ENCODE results near the gene UBL4A.
A peak's percentile ranks its signal among the peaks of the same experiment; 100 is the strongest.
"Not testable (repeated sequence)": the region's sequence is repeated elsewhere in the genome, so short reads cannot be mapped to it uniquely, and the experiment has no call there.

Gene UBL4A

DNA sequence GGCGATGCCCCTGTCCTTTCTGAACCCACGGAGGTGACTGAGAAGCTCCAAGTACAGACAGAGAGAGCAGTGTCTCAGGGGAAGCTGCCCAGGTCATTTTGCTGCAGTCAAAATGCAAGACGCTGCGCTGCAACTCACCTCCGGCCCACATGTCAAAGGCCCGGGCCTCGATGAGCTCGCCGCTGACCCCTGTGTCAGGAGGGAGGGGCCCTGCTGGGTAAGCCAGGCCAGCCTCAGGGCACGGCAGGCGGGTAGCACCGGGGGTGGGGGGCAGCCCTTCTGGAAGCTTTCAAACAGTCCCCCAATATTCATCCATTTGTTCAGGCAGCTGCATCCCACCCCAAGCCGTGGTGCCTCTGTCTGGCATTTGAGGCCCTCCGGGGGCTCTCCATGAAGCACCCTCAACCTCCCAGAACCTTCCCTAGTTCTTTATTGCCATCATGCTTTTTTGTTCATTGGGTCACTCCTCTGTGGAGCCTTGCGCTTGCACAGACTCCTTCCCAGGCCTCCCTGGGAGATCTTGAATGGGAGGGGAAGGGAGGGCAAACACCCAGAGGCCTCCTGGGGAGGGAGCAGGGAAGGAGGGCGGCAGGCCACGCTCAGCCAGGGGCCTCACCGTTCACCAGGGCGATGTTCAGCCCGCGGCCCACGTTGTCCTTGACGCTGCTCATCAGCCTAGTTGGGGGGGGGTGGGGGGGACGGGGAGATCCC, 21.4 kb upstream of the UBL4A start:
- no peak for DNase-seq

- DNase-seq, result no peak
Measured at GRCh38 chrX:154506483-154507332, 20.3 kb upstream of the UBL4A start.

GRCh38 chrX:154505734-154506133, 19.3 kb upstream of the UBL4A start:
- no peak for DNase-seq

GRCh38 chrX:154502989-154503388, 16.6 kb upstream of the UBL4A start:
- no peak for DNase-seq

- DNase-seq, result no peak
Measured at GRCh38 chrX:154502098-154502497, 15.7 kb upstream of the UBL4A start.

- DNase-seq, result not testable (repeated sequence)
Measured at GRCh38 chrX:154501423-154501822, 15.0 kb upstream of the UBL4A start.

DNA sequence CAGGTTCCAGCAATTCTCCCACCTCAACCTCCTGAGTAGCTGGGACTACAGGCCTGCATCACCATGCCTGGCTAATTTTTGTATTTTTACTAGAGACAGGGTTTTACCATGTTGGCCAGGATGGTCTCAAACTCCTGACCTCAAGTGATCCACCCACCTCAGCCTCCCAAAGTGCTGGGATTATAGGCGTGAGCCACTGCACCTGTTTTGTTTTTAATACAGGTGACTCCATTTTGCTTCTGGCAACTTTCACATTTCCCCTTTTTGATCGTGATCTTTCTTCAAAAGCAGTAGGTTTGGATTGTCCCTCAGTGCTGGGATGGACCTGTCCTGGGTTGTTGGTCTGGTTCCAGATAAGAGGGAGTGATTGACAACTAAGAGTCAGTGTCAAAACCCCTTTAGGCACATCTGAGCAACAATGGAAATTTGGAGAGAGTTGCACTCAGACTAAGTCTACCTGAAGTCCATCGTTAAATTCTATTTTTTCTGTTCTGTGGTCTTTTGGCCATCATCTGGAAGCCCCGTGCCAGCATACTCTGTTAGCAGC, 10.2 kb upstream of the UBL4A start:
- not testable (repeated sequence) for DNase-seq

DNA sequence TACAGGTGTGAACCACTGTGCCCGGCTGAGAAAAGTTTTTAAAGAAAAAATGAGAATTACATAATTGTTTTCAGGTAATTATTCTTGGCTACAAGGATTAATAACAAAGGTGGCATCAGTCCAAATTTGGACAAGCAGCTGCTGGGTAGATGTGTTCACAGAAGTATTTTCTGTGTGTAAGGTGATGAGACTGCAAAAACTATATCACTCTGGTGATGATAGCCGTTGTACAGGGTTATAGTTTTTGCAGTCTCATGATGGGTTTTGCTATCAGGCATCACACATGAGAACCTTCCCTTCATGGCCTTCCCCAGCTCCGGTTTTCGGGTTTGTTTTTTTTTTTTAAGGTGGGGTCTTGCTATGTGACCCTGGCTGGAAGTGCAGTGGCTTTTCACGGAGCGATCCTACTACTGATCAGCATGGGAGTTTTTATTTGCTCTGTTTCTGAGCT, 9.1 kb upstream of the UBL4A start:
- DNase-seq, result peak; percentile 89

GRCh38 chrX:154494715-154495114, 8.3 kb upstream of the UBL4A start:
- DNase-seq, result no peak

DNA sequence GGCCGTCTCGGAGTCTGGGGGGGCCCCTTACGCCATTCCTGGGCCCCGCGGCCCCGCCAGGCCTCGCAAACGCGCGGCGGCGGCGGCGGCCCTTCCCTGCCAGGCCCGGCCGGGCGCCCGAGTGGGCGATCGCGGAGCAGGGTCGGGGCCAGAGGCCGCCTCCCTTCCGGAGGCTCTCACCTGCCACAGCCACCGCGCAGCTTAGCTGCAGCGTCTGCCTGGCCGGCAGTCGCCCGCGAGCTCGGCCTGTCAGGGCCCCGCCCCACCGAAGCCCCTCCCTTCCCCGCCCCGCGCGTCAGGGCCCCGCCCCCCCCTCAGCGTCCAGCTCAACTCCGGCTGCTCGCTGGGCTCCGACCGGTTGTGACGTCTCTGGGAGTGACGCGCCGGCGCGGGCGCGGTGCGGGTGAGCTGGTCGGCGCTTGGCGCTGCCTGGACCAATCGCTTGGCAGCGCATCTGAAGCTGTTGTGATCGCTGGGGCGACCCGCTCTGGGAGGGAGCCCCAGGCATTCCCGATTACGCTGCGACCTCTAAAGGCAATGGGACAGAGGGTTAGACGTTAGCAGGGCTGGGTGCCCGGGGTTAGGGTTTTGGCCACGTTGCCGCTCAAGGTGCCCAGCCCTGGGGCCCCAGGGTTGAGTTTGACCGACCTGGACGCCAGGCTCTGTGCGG, 4.1 kb upstream of the UBL4A start, which contains the start of gene SLC10A3:
SLC10A3 (minus strand) TSS at position 216 of the 670 bp plus-strand sequence. CDS start 1,689 bp downstream, outside the sequence.
- peak; percentile 96 for DNase-seq

- peak; percentile 57 for DNase-seq
Measured at GRCh38 chrX:154490021-154490413, 3.6 kb upstream of the UBL4A start.

DNA sequence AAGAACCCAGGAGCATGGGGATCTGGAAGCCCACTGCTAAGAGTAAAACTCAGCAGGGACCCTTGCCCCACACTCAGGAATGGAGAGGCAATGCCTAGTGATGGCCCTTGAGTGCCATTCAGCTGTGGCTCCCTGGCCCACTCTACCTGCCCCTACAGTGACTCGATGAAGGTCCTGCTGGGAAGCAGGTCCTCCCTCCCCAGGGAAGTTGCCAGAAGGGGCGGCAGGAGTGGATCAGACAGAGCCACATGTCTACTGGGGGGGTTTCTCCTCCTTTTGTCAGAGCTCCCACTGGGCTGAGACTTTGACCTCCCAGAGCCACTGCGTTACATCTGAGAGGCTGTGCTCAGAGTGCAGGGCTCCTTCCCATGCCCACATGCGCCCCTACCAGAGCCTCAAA, 2.8 kb upstream of the UBL4A start:
- no peak for DNase-seq

- no peak for DNase-seq
Measured at GRCh38 chrX:154488336-154489075, 2.1 kb upstream of the UBL4A start.

DNA sequence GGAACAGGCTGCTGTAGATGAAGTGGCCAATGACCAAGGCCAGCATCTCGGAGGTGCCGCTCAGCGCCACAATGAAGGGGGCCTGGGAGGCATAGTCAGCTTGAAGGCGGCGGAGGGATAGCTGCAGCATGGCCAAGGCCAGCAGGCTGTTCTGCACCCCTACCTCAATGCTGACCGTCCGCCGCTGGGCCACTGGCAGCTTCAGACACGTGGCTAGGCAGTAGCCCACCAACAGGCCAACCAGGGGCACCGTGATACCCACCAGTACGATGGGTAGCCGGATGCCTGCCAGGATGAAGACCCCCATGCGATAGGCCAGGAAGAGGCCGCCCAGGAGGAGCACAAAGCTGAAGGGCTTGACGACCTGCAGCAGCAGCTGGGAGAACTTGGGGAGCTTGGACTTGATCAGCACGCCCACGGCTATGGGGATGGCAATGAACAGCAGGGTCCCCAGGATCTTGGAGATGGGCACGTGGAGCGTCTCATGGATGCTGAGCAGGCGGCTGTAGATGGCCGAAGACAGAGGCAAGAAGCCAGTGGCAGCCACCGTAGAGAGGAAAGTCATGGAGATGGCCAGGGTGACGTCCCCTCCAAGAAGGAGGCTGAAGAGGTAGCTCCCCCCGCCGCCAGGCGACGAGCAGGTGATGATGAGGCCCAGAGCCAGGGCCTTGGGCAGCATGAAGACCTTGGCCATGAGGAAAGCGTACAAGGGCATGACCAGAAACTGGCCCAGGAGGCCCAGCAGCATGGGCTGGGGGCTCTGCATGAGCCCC, 1.3 kb upstream of the UBL4A start:
- no peak for DNase-seq

DNA sequence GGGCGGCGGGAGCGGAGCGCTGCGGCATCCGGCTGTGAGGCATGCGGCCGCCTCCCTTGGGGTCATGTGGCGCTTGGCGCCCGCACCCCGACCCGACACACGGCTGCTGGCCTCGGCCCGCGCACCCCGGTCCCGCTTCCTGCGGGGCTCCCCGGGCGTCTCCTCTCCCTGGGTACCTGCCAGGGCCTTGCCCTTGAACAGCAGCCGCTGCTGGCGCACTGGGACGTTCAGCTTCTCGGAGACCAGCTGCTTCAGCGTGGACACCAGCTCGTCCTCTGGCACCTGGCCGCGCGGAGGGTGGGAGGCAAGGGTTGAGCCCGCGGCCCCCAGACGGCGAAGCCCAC, 391 bp downstream of the UBL4A start:
- peak; percentile 37 for DNase-seq

- no peak for DNase-seq
Measured at GRCh38 chrX:154485150-154486051, 1.0 kb downstream of the UBL4A start.

DNA sequence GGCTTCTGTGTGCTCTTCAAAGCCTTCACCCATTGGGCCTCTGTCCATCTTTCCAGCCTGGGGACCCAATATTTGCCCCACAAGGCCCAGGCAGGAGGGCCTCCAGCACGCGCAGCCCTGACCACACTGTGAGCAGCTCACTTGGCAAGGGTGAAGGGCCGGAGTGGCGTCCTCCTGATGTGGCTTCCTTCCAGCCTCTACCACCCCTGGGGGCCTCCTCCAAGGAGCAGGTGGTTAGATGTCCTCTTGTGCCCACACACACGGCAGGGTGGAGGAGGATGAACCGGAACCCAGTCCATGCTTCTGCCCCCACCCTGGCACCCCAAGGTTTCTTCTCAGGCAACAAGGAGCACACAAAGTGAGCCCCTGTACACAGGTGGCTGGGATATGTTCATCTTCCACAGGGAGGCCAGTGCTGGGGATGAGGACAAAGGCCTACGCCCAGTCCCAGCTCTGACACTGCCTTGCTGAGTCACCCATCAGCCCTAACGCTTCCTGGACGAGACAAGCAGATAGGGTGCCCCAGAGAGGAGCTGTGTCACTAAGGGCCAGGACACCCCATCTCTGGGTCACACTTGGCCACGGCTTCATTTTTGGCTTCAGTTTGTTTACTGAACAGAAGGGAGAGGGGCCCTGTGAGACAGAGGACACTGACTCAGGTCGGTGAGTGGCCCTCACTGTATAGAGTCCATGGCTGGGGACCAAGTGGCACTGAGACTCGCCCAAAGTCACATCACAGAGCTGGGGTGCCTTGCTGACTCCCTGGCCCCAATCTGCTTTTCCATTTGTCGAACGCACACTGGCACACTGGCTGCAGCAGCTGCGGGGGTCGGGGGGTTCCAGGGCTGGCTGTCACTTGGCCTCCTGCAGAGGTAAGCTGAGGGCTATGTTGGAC, 1.9 kb downstream of the UBL4A start:
- DNase-seq, result peak; percentile 72

- DNase-seq, result no peak
Measured at GRCh38 chrX:154483325-154483724, 3.1 kb downstream of the UBL4A start.

DNA sequence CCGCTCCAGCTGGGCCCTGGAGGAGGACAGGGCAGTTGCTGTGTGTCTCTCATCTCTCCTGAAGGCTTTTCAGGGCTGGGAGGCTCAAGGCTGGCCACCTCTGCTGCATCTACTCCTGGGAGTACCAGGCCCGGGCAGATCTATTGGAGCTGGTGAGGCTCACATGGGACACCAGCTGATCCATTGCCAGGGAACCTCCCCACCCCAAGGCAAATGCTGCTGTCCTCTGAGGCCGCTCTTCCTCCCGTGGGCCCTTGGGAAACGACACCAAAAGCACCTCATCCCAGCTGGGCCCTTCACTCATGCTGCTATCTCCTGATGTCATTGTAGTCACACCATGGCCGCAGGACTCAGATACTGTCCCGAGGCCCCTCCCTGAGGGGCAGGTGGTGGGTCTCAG, 3.6 kb downstream of the UBL4A start:
- no peak for DNase-seq

All from hematopoietic multipotent progenitor cell treated with erythropoietin and hydrocortisone succinate and interleukin-3 and kit ligand, for 4 days (in vitro differentiated cells).